Epithelial cell of esophagus (primary cell): ENCODE results near the gene SYNE1.

Source experiments
- DNase-seq: peaks from one replicate; pipeline ENCODE4 v3.0.0; 2010; ENCODE audit warnings: low read depth
- H3K4me3 ChIP-seq: 2 replicates; pipeline ENCODE4 v1.5.1; 2011; ENCODE audit warnings: mild to moderate bottlenecking, low read length, control low read depth
- TF ChIP-seq, protein P1 (sequence below): IDR thresholded peaks from 2 replicates; pipeline ENCODE4 v1.5.1; 2011; ENCODE audit warnings: low read depth, mild to moderate bottlenecking, low read length, control low read depth, inconsistent platforms; ENCODE audit not compliant: insufficient read depth; ENCODE audit errors: missing control alignments

The SYNE1 gene

DNA sequence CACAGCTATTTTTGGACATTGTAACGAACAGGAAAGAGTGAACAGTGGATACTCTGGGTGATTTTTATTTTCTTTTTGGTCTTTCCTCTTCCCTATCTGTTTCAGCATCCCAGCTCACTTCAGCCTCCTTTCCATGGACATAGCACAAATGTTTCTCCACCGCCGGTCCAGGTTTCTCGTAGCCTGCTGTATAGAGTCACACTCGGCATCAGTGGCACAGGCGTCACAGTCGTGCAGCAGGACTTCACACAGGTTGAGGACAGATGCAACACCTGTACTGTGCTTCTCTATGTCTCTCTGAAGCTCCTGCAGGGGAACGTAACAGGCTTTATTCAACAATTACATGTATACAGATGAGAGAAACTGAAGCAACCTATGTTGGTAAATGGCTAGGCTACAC lies 481.4 kb downstream of the SYNE1 start:
- TF ChIP-seq, protein P1, sequence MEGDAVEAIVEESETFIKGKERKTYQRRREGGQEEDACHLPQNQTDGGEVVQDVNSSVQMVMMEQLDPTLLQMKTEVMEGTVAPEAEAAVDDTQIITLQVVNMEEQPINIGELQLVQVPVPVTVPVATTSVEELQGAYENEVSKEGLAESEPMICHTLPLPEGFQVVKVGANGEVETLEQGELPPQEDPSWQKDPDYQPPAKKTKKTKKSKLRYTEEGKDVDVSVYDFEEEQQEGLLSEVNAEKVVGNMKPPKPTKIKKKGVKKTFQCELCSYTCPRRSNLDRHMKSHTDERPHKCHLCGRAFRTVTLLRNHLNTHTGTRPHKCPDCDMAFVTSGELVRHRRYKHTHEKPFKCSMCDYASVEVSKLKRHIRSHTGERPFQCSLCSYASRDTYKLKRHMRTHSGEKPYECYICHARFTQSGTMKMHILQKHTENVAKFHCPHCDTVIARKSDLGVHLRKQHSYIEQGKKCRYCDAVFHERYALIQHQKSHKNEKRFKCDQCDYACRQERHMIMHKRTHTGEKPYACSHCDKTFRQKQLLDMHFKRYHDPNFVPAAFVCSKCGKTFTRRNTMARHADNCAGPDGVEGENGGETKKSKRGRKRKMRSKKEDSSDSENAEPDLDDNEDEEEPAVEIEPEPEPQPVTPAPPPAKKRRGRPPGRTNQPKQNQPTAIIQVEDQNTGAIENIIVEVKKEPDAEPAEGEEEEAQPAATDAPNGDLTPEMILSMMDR = no peak
- H3K4me3 ChIP-seq = no peak overlapping the region
- no peak for DNase-seq

DNA sequence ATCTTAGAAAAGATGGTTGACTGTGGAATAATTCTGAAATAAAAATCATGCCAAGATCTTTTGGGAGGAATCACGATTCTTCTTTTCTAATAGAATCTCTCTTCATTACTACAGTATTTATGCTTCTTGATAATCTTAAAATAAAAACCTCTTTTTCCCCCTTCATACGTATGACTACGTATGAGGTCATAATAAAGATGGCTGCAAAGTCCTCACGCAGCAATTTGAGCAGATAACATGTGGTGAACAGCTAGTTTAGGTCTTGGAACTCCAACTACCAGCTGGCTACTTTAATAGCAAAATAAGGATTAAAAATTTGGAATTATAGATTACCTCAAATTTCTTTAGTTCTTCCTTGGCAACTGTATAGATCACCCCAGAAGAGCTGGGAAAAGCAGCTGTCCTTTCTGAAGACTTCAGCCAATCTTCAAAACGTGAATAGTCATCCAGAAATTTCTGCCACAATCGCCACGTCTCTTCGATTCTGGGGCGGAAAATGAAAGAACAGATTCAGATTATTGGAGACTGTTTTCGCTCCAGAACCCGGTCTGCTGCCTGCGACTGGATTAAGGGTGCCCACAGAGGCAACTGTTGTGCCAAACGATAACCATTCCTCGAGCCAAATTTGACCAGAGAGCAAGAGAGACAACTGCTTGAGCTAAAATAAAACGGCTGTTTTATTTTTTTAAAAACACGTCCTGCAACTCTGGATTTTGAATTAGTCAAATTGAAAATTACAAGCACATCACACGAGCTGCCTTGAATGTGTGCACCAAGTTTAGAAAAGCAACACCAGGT lies 482.4 kb downstream of the SYNE1 start:
- DNase-seq = no peak
- TF ChIP-seq, protein P1 = no peak
- H3K4me3 ChIP-seq = no peak overlapping the region

DNA sequence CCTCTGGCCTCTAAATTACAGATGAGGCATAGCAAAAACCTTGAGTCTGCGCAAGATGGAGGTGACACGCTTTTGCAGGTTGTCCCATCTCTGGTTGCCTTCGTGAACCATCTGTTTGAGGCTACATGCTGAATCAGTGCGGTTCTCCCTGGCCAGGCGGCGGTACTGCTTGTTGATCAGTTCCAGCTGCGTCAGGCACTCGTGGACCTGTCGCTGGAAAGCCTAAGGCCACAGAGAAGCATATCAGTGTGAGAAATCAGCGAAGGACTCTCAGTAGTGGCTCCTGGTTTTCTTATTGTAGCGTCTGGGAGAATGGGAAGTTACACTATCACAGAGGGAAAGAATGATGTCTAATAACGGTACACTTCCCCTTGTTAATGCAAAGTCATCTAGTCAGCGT lies 485.2 kb downstream of the SYNE1 start:
- TF ChIP-seq, protein P1 = no peak
- H3K4me3 ChIP-seq = no peak overlapping the region
- DNase-seq = no peak

DNA sequence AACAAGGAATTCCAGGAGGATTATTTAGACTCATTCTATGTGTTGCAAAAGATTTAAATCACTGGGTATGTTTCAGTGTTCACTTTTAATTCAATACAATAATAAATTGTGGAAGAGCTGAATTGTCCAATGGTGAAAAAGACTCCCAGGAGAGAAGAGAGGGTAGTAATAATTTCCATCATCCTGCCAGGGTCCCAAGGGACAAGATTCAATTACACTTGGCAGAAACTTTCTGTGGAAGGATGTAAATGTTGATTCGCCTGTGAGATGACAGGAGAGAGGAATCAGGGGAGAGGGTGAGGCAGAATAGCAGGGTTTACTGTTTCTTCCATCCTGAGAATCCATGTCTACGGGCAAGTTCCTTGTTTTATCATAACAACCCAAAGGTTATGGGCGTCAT lies 487.0 kb downstream of the SYNE1 start:
- no peak overlapping the region for H3K4me3 ChIP-seq
- no peak for DNase-seq
- TF ChIP-seq, protein P1 = no peak

DNA sequence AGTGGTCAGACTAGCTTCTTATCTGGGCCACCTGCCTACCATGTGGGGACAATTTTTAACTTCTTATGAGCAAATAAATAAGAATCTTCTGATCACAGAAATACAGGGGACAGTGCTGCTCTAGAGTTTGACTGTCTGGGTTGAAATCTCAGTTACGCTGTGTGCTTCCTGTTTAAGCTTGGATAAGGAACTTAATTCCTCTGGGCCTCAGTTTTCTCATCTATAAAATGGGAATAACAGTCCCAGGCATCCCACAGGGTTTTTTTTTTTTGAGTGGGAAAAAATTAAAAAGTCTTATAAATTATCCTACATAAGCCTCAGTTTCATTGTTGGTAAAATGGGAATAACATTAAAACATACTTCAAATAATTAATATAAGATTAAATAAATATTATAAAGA lies 488.8 kb downstream of the SYNE1 start:
- TF ChIP-seq, protein P1 = no peak
- H3K4me3 ChIP-seq = no peak overlapping the region
- DNase-seq = no peak

DNA sequence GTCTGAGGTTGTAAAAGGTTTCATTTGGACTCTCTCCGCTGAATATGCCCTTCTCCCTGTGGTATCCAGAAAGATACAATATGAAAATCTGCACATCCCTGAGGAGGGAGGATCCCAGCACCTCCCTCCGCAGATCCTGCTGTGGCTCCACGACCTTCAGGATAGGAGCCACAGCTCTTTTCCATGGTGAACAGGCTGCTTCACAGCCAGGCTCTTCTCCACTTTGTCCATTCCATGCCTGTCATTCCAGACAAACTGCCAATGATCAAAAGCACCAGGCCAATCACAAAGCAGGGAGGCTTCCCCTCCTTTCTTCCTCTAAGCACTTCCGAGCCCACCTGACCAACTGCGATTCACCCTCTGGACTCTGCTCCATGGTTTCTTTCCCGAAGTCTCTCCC lies 489.9 kb downstream of the SYNE1 start:
- H3K4me3 ChIP-seq = no peak overlapping the region
- TF ChIP-seq, protein P1 = no peak
- DNase-seq = no peak

DNA sequence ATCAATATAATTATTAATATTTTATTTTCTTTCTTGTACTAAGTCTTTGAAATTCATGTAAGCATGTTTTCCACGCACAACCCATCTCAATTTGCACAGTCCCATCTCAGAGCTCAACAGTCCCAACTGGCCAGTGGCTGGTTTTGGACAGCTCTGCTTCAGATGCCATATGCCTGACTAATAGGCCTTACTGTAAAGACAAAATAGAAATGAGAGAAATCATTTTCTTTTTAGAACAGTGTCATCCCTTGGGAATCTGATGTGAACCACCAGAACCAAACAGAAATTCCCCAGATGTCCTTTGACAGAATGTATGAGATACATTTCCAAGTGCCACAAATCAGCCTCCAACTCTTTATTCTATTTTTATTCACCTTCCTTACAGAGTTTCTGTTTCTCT lies 490.8 kb downstream of the SYNE1 start:
- no peak overlapping the region for H3K4me3 ChIP-seq
- TF ChIP-seq, protein P1 = no peak
- no peak for DNase-seq
